GM21737 (cell line): ENCODE data around the gene PTOV1.
A peak's percentile ranks its signal among the peaks of the same experiment; 100 is the strongest.

Experiments
- ATAC-seq: cut with Tn5 transposase; IDR thresholded peaks from one replicate; pipeline ENCODE4 v1.9.1; 2021; ENCODE audit warnings: mild to moderate bottlenecking, moderate library complexity; ENCODE audit not compliant: unreplicated experiment

Gene PTOV1

DNA sequence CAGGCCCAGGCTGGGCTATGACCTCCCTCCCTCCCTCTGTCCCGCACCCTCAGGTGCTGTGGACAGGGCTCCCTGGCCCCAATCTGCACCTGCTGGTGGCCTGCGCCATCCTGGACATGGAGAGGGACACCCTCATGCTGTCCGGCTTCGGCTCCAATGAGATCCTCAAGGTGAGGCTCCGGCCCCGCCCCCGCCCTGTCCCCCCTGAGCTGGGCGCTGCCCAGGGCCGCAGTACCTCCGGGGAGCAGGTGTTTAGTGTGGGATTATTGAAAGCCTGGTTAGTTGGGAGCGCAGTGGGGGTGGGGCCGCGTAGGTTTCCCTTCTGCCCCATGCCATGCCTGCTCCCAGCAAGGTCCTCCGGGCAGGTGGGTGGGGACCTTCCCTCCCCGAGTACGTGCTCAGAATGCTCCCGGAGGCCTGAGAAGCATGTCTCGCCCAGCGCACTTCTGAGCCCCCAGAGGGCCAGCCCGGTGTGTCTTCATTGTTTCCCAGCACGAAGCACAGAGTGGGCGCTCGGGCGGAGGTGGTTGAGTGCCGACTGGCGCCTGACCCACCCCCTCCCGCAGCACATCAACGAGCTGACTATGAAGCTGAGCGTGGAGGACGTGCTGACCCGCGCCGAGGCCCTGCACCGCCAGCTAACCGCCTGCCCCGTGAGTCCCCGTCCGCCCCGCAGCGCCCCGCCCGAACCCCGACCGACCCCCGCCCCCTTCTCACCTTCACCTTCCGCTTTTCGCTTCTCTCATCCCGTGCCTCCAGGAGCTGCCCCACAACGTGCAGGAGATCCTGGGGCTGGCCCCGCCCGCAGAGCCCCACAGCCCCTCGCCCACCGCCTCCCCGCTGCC, 36.9 kb downstream of the PTOV1 start:
- ATAC-seq, result no peak

DNA sequence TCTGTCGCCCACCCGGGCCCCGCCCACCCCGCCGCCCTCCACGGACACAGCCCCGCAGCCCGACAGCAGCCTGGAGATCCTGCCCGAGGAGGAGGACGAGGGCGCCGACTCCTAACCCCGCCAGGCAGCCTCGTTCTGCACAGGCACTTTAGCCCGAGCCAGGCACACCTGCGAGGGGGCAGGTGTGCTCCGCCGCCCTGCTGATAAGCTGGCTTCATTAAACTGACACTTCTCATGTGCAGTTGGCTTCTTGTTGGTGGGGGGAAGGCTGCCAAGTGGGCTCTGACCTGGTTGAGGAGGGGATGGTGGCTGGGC, 37.5 kb downstream of the PTOV1 start:
- no peak for ATAC-seq

DNA sequence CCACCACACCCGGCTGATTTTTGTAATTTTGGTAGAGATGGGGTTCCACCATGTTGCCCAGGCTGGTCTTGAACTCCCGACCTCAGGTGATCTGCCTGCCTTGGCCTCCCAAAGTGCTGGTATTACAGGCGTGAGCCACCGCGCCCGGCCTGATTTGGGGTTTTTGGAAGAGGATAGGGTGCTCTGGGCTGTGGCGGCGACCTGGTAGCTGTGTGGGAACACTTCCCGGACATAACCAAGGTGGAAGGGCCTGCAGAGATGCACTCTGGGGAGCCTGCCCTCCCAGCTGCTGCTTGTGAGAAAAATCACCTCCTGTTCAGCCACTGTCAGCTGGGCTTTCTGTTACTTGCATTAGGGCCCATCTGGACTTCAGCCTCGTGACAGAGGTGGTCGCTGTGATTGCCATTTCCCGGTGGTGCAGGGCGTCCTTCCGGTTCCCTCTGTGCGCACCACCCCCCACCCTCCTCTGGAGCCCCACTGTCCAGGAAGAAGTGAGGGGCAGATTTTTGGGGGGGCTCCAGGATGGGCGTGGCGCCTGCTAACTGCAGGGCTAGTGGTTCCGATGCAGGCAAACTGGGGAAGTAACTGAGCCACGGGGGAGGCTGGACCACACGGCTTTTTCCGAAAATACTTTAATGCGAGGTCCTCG, 38.2 kb downstream of the PTOV1 start:
- no peak for ATAC-seq

DNA sequence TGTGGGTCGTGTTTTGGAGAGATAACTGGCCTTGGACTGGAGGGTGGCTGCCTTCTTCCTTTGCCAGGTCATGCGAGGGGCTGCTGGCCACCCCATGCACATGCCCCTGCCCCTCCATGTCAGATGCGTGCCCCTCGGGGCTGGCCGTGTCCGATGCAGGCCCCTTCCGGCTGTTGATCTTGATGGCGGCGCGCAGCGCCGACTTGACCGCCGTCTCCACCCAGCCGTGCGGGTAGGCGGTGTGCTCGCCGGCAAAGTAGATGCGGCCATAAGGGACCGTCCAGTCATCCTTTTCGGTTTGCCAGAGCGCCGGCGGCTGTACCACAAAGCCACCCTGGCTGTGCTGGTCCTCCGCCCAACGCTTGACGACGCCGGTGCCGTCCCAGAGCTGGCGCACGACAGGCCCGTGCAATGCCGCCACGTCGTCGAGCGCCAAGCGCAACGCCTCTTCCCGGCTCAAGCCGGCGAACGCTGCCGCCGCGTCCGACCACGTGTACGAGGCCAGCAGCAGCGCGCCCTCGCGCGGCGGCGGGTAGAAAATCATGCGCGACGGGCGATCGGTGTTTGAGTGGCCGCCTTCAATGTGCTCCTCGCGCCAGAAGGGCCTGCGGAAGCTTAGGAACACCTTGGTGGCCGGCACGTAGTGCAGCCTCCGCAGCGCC, 38.9 kb downstream of the PTOV1 start:
- no peak for ATAC-seq

DNA sequence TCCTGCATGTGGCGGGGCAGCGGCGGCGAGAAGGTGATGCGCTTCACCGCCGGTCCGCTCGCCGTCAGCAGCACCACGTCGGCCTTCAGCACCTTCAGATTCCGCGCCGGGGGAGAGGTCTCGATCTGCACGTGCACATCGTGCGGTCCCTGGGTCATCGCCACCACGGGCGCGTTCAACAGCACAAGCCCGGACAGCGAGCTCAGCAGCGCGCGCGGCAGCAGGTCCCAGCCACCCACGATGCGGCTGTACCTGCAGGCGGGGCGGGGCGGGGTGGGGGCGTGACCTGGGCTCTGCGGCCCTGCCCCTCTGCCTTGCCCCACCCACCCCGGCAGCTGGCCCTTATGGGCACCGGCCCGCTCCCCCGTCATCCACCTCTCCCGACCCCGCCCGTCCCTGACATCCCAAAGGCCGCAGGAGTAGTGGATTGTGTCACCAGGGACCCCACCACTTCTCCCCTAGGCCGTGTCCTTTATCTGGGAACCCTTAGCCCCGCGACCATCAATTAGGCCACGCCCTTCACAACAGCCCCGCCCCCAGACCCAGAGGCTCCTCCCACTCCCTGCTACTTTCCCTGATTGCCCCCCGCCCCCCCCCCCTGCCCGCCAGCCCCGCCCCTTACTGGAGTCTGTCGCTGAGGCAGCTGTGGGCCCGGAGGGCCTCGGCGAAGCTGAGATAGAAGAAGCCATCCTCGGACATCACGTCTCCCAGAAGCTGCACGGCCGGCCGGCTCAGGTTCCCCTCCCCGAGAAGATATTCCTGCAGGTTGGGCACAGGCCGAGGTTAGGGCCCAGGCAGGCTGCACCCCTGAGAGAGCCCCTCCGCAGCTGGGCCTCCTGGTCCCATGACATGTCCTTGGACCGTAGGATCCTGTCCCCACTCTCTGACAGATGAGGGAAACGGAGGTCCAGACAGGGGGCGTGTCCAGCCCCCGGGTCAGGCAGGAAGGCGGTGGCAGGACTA, 39.7 kb downstream of the PTOV1 start:
- ATAC-seq, result no peak

DNA sequence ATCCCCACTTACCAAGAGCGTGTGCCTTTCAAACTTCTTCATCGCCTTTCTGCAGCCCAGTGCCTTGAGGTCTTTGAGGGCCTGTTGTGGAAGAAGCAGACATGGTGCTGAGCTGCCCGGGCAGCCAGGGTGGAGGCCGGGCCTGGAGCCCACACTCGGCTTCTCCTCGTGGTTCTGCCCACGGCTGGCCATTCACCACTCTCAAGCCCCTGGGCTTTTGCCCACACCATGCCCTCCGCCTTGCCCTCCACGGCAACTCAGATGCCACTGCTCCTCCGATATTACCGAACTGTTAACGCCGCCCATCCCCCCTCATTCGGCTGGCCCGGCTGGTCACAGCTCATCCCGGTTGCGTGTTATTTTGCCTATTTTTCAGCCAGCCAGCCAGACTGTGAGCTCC, 40.4 kb downstream of the PTOV1 start:
- no peak for ATAC-seq

DNA sequence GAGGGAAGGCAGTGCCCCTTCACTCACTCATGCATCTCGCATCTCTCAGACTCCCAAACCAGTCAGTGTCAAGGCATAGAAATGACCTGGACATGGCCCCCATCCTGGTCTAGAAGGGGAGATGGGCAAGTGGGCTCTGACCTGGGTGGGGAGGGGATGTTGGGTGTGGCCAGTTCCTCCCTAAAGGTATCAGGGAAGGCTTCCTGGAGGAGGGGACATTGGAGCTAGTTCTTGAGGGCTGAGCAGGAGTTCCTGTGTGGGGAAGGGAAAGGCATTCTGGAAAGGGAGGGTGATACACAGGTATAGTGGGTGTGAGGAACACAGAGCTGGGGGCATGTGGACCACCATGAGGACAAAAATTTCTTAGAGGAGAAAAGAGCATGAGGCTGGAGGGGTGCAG, 41.8 kb downstream of the PTOV1 start:
- ATAC-seq, result no peak

DNA sequence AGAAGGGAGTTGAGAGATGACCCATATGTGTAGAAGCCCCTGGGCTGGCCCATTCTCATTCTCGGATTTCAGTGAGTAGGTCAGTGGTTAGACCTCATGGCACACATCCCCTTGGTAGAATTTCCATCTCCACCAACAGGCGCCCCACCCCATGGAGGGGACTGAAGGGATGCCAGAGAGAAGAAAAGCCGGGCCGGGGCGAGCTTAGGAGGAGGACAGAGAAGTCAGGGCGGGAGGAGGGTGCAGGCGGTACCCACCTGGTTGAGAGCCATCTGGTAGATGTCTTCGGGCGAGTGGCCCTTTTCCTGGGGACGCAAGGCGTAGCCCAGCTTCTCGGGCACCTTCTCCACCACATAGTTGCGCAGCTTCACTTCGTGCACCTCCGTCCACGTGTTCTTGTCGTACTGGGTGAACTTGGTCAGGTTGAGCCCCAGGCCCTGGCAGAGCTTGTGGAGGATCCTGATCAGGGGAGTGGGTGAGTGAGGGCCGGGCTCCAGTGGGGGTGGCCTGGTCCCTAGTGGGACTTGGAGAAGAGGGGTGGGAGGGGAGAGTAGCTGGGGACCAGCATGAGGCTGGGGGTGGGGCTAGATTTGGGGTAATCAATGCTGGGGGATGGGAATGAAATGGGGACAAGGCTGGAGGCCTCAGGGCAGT, 43.2 kb downstream of the PTOV1 start:
- no peak for ATAC-seq

DNA sequence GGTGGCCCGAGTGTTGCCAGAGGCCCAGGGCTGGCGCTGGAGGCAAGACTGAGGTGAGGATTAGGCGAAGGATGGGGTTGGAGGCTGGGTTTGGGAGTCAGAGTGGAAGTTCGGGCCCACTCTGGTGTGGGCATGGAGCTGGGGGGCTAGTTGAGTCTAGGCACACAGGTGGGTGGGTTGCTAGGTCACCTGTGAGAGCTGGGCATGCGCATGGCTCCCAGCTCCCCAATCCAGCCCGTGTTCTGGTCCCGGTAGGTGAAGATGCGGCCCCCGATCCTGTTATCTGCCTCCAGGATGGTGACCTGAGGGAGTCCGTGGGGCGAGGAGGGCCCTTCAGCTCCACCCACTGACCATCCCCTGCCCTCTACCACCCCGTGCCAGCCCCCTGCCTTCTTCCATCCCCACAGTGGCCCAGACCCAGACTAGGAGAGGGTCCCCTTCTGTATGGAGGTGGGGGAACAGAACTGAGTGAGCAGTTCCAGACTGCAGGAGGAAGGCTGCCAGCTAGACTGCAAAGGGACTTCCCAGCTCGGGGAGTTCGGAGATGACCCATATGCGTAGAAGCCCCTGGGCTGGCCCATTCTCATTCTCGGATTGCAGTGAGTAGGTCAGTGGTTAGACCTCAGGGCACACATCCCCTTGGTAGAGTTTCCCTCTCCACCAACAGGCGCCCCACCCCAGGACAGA, 44.1 kb downstream of the PTOV1 start:
- ATAC-seq, result no peak

DNA sequence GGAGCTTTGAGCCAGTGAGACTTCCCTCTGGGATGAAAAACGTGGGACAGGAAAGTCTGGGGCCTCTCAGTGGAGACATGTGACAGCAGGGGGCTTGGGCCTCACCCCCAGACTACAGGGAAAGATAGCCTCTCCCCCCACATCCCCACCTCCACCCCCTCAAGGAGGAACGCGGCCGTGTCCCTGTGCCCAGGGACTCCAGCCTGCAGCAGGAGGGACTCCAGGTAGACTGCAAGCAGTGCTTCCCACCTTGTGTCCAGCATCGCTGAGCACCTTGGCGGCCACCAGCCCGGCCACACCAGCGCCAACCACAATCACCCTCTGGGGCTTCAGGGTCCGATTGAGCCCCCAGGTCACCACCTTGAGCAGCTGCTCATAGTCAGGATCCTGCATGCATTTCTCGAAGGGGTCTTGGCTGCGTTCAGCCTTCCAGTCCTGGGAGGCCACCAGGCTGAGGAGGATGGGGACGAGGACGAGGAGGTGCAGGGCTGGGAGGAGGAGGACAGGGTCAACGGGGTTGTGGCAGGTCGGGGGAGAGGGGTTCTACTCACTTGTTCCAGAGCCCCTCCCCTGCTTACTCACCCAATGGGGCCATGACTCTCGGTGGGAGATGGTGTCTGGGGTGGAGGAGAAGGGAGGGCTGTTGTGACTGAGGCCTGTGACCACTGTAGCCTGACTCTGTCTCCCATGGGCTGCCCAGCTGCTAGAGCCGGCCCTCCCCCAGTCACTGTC, 44.8 kb downstream of the PTOV1 start:
- no peak for ATAC-seq

DNA sequence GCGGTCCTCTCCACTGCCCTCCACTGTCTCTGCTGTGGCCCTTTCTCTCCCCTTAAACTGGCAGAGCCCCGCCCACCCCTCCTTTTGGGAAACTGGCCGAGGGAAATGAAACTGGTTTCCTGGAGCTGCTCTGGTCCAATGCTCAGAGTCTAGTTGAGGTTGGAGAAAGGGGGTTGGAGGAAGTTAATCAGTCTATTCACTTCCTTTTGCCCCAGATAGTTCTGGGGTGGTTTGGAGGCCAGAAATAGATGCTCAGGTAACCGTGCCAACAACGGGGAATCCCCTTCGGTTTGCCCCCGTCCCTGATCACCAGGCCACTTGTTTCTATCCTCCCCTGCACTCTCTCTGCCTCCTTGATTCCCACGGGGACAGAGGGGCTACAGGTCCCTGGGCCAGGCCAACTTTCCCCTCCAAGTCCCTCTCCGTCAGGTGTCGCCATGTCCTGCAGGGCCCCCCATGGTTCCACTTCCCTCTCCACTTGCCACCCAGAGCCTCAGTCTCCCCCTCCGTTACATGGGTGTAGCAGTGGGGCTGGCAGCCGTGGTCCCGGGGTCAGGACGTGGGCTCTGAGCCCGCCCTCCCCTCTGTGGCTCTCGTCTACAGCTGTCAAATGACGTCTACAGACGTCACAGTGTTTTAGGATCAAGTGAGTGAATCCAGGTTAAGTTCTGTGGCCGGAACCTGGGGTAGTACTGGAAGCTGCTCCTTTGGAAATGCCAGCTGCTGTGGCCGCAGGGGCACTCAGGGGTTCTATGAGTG, 46.1 kb downstream of the PTOV1 start, which contains the start of gene IL4I1:
TSS of gene IL4I1 (minus strand) at position 25 of the 759 bp plus-strand sequence. CDS start 727 bp downstream, outside the sequence.
- peak; percentile 35 for ATAC-seq

DNA sequence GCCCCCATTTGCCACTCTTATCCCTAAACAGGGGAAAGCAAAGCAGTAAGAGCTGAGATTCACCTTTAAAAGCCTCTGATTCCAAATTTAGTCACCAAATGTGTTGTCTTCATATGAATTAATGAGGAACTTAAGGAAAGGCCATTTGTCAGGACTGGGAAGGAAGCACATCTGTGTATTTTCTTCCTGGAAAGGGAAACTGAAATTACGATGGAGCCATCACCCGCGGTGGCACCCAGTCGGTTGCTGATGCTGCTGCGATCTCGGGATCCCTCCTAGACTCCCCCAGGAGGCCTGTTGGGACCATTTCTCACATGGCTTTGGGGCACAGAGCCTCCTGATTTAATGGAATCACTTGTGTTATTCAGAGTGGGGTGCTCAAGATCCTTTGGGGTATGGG, 53.2 kb downstream of the PTOV1 start:
- no peak for ATAC-seq

DNA sequence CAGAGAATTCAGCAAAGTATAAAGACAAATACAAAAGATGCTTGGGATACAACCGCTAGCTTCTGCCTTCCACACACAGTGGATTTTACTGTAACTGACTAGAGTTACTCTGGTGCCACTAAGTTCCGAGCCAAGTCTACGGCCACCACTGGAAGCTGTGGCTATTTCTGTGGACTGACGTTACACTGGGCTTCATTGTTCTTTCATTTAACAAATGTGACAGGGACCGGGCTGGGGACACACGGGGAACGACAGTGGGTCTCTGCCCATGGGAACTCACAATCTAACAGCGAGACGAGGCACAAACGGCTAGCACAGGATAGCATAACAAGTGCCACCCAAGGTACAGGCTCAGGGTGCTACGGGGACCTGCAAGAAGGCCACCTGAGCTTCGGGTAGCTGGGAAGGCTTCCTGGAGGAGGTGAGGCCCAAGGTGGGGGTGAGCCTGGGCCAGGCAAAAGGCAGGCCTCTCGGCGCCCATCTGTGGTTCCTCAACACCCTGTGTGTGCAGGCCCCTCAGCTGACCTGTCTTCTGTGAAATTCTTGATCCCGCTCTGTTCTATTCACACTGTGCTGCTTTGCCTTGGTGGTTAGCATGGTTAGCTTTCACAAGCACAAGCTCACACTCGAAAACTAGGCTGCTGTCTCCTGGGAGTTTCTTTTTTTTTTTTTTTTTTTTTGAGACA, 56.1 kb downstream of the PTOV1 start:
- ATAC-seq, result no peak

DNA sequence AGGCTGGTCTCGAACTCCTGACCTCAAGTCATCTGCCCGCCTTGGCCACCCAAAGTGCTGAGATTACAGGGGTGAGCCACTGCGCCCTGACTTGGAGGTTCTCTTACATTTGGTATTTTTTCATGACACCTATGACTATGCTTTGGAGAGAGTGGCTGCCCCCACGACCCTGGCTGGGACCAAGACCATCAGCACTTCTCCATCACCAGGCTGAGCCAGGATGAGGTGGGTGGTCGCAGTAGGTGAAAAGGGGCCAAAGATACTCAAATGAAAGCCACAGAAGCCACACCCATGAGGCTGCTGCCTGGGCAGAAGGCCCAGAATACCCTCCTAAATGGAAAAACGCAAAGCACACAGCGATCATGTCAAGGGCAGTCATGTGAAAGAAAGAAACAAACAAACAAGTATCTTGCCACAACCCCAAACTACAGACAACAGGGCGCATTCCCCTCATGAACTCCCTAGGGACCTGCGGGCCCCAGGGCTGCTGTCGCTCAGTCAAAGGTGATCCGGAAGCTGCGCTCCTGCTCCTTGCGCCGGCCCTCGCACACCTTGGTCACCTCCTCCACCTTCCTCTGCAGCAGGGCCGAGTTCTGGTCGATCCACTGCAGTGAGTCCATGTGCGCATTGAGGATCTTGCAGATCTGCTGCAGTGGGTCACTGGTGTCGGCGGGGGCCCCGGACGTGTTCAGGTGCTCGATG, 56.9 kb downstream of the PTOV1 start:
- no peak for ATAC-seq

DNA sequence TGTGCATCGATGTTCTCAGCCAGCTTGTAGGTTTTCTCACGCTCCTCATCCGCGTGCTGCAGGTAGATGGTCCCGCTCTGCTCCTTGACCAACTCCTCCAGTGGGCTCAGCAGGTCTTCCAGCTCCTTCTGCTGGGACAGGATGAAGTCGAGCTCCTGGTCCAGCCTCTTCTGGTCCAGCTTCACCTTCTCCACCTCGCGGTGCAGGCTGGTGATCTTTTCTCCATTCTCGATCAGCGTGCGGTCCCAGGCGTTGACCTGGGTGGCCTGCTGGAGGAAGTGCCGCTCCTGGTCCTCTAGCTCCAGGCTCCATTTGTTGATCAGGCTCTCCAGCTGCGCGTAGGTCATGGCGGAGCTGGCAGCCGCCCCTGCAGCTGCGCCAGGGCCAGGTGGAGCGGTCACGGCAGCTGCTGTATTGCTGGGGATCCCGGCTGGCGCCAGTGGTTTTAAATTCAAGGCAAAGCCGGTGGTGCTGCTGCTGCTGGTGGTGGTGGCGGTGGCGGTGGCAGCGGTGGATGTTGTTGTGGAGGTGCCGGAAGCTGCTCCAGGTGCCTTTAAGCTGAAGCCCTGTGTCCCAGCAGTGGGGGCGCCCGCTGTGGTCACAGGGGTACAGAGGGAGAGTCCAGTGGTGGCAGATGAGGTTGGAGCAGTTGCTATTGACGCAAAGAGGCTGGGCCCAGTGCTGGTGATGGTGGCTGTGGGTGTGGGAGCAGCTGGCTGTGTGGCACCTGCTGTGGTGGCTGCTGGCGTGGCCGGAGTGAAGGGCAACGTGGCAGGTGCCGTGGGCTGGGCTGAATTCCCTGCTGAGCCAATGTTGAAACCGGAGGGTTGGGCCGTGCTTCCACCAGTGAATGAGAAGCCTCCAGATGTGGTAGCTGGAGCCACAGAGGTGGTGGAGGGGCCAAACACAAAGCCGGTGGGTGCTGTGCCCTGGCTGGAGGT, 57.8 kb downstream of the PTOV1 start:
- no peak for ATAC-seq

DNA sequence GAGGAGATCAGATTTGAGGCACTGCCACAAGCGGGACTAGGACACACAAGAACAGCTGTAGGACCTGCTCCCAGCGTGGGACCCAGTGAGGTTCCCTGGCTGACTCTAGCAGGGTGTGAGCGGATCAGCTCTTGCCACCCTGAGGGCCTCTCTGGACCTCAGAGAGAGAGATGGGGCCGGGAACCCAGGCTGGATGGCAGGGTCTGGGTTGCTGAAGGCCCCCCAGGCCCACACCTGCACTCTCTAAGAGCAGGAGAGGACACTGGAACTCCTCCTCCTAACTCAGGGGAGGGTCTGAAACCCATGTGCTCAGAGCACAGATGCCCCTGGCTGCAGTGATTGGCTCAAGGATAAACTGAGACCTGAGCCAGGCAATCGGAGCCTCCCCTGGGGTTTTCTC, 59.2 kb downstream of the PTOV1 start:
- ATAC-seq, result no peak
